ENCODE measurements around the gene VAC14.

VAC14 gene

GRCh38 chr16:70749681-70750601 is 51.0 kb downstream of the VAC14 start:
- TF ChIP-seq USF1 (IDR thresholded peaks at IDR 0.05), result no peak
- TF ChIP-seq EGR1 (IDR thresholded peaks at IDR 0.05), result no peak
- TF ChIP-seq RAD21 (IDR thresholded peaks at IDR 0.05; ENCODE audit: low read depth), result no peak
- TF ChIP-seq EP300 (IDR thresholded peaks at IDR 0.05; ENCODE audit: borderline replicate concordance), result no peak
- no peak for TF ChIP-seq NFIC (IDR thresholded peaks at IDR 0.05)

GRCh38 chr16:70749006-70749678 is 51.8 kb downstream of the VAC14 start:
- no peak for TF ChIP-seq TEAD4 (IDR thresholded peaks at IDR 0.05)
- no peak for TF ChIP-seq CEBPB (IDR thresholded peaks at IDR 0.05)
- no peak for TF ChIP-seq YY1 (IDR thresholded peaks at IDR 0.05; ENCODE audit: low read depth)
- no peak for TF ChIP-seq EP300 (IDR thresholded peaks at IDR 0.05; ENCODE audit: borderline replicate concordance)
- no peak for TF ChIP-seq NFIC (IDR thresholded peaks at IDR 0.05)
- no peak for TF ChIP-seq RAD21 (IDR thresholded peaks at IDR 0.05; ENCODE audit: low read depth)

- TF ChIP-seq NFIC (IDR thresholded peaks at IDR 0.05), result 0 out of 2 replicates have a peak, but pooled peaks have one; percentile 15
- TF ChIP-seq EP300 (IDR thresholded peaks at IDR 0.05; ENCODE audit: borderline replicate concordance), result 0 out of 2 replicates have a peak, but pooled peaks have one; percentile 22
- peak; percentile 76 for TF ChIP-seq TEAD4 (IDR thresholded peaks at IDR 0.05)
- no peak for TF ChIP-seq FOXM1 (IDR thresholded peaks at IDR 0.05; ENCODE audit: borderline replicate concordance, low read depth)
- TF ChIP-seq USF1 (IDR thresholded peaks at IDR 0.05), result peak; percentile 80
- TF ChIP-seq EGR1 (IDR thresholded peaks at IDR 0.05), result no peak
- 0 out of 2 replicates have a peak, but pooled peaks have one; percentile 46 for TF ChIP-seq MAX (IDR thresholded peaks at IDR 0.05)
- no peak for TF ChIP-seq CREB1 (IDR thresholded peaks at IDR 0.05; ENCODE audit: low read depth)
- TF ChIP-seq REST (IDR thresholded peaks at IDR 0.05; ENCODE audit: low read depth), result no peak
- no peak for TF ChIP-seq RAD21 (IDR thresholded peaks at IDR 0.05; ENCODE audit: low read depth)
- no peak for TF ChIP-seq YY1 (IDR thresholded peaks at IDR 0.05; ENCODE audit: low read depth)
- TF ChIP-seq TAF1 (IDR thresholded peaks at IDR 0.05; ENCODE audit: low read depth), result no peak
- TF ChIP-seq ZBTB7A (IDR thresholded peaks at IDR 0.05; ENCODE audit: low read depth), result no peak
- TF ChIP-seq CEBPB (IDR thresholded peaks at IDR 0.05), result no peak
Measured at GRCh38 chr16:70747703-70748631, 53.0 kb downstream of the VAC14 start.

GRCh38 chr16:70746708-70747424 is 54.1 kb downstream of the VAC14 start:
- peak; percentile 63; the same call in 1 of the 2 replicates for TF ChIP-seq CEBPB (IDR thresholded peaks at IDR 0.05)
- no peak for TF ChIP-seq TCF12 (IDR thresholded peaks at IDR 0.05; ENCODE audit: low read depth)
- no peak for TF ChIP-seq TEAD4 (IDR thresholded peaks at IDR 0.05)
- TF ChIP-seq FOXM1 (IDR thresholded peaks at IDR 0.05; ENCODE audit: borderline replicate concordance, low read depth), result no peak
- no peak for TF ChIP-seq TAF1 (IDR thresholded peaks at IDR 0.05; ENCODE audit: low read depth)
- TF ChIP-seq ZBTB7A (IDR thresholded peaks at IDR 0.05; ENCODE audit: low read depth), result no peak
- peak; percentile 42; the same call in 1 of the 2 replicates for TF ChIP-seq EP300 (IDR thresholded peaks at IDR 0.05; ENCODE audit: borderline replicate concordance)
- TF ChIP-seq MAX (IDR thresholded peaks at IDR 0.05), result no peak
- no peak for TF ChIP-seq NFIC (IDR thresholded peaks at IDR 0.05)
- TF ChIP-seq REST (IDR thresholded peaks at IDR 0.05; ENCODE audit: low read depth), result no peak; the same call in 1 of the 2 replicates
- TF ChIP-seq YY1 (IDR thresholded peaks at IDR 0.05; ENCODE audit: low read depth), result no peak
